K562 (cell line): Measurements from ENCODE around the gene CFAP73. TPM values are rescaled to one million over a fixed set of nuclear protein-coding genes. Genes with fewer than 3 reads are reported as not detected.

ENCODE experiments used
- ATAC-seq: fragments of 200-7000 bp; cut with Tn5 transposase; 3 replicates; pipeline ENCODE4 v1.9.1; 2020; ENCODE audit warnings: moderate library complexity
- BruUV-seq: library from RNA; stranded (reverse); fragments of 400-500 nt; replicated peaks from 2 replicates; lab custom pipeline; 2021; lab: Mats Ljungman, UMichigan
- CTCF ChIA-PET: fragments of 300-600 bp; formaldehyde crosslinking; extraction: SDS; loops from one replicate; lab custom pipeline; 2021; ENCODE audit warnings: low intra/inter-chr PET ratio; lab: Yijun Ruan, JAX
- POLR2A ChIA-PET: fragments of 300-600, 350-650 bp; sonication (Branson Sonifier 250); formaldehyde crosslinking; extraction: SDS; loops from one replicate; lab custom pipeline; 2021; ENCODE audit warnings: antibody characterized with exemption, inconsistent platforms; lab: Yijun Ruan, JAX
- DNase-seq, 4 experiments: peaks; one replicate each; pipeline versions ENCODE4 v3.0.0 to v3.0.0-alpha.2; 2011 to 2018; ENCODE audit warnings: low spot score in 3 of 4, mixed read lengths in 3 of 4; ENCODE audit errors: extremely low read depth in 1 of 4
- FAIRE-seq: peaks from 2 replicates; lab custom pipeline; 2011; peaks lifted over from hg19 to GRCh38; lab: Jason Lieb, UNC
- H2AFZ ChIP-seq: 2 replicates; pipeline ENCODE4 v1.6.0; 2011; ENCODE audit warnings: low read depth, low read length, control low read depth, inconsistent platforms
- H3K27ac ChIP-seq: fragments of 200-600 bp; 3 replicates; pipeline ENCODE4 v1.8.0; 2011; ENCODE audit warnings: low read depth, mild to moderate bottlenecking, control low read depth, inconsistent platforms, low read length, moderate library complexity, mixed read lengths; ENCODE audit errors: extremely low read depth
- H3K27me3 ChIP-seq, 2 experiments: fragments of 300-600 bp in 1 of 2; 2 replicates in 1 of 2; 3 replicates in 1 of 2; pipeline versions ENCODE4 v1.6.0 to v1.8.0; 2011; ENCODE audit warnings: inconsistent platforms in 2 of 2, low read length in 2 of 2, mild to moderate bottlenecking in 1 of 2, mixed read lengths in 1 of 2, moderate library complexity in 1 of 2; ENCODE audit not compliant: control insufficient read depth in 2 of 2, insufficient read depth in 2 of 2
- H3K36me3 ChIP-seq: fragments of 300-600 bp; 3 replicates; pipeline ENCODE4 v1.8.0; 2011; ENCODE audit warnings: mild to moderate bottlenecking, low read length, inconsistent platforms; ENCODE audit not compliant: control insufficient read depth, insufficient read depth
- H3K4me1 ChIP-seq, 2 experiments: fragments of 200-600 bp in 1 of 2; replicated peaks in 1 of 2; 2 replicates in 1 of 2; 3 replicates in 1 of 2; pipeline versions ENCODE4 v1.5.1 to v1.8.0; 2011; ENCODE audit warnings: inconsistent platforms in 2 of 2, low read length in 2 of 2, mild to moderate bottlenecking in 1 of 2, mixed read lengths in 1 of 2, moderate library complexity in 1 of 2; ENCODE audit not compliant: control insufficient read depth in 2 of 2, insufficient read depth in 2 of 2
- H3K4me2 ChIP-seq: 2 replicates; pipeline ENCODE4 v1.6.1; 2011; ENCODE audit warnings: low read length, control low read depth, inconsistent platforms, mixed read lengths; ENCODE audit not compliant: insufficient read depth
- H3K4me3 ChIP-seq: fragments of 200-600 bp; sonication (generic), shearing (Covaris generic); 2 replicates; pipeline ENCODE4 v1.5.1; 2016; ENCODE audit warnings: control low read depth, inconsistent platforms
- H3K79me2 ChIP-seq: fragments of 200-600 bp; 3 replicates; pipeline ENCODE4 v1.8.0; 2011; ENCODE audit warnings: low read length, inconsistent platforms; ENCODE audit not compliant: control insufficient read depth, insufficient read depth
- H3K9ac ChIP-seq, 2 experiments: 2 replicates each; pipeline versions ENCODE4 v1.6.0 to v1.6.1; 2011; ENCODE audit warnings: low read depth in 2 of 2, low read length in 2 of 2, control low read depth in 1 of 2, inconsistent platforms in 1 of 2, mild to moderate bottlenecking in 1 of 2, mixed read lengths in 1 of 2; ENCODE audit not compliant: insufficient read depth in 1 of 2
- H3K9me1 ChIP-seq: one replicate; pipeline ENCODE4 v1.6.0; 2011; ENCODE audit warnings: inconsistent platforms, mild to moderate bottlenecking, low read length, moderate library complexity; ENCODE audit not compliant: control insufficient read depth, insufficient read depth
- H3K9me3 ChIP-seq: replicated peaks from 2 replicates; pipeline ENCODE4 v1.5.1; 2011; ENCODE audit warnings: low read depth, low read length, inconsistent platforms; ENCODE audit not compliant: control insufficient read depth, insufficient read depth
- H4K20me1 ChIP-seq: replicated peaks from 2 replicates; pipeline ENCODE4 v1.6.1; 2011; ENCODE audit warnings: low read length, inconsistent platforms, mixed read lengths; ENCODE audit not compliant: control insufficient read depth, insufficient read depth
- BRD4 ChIP-seq: fragments of 200-600 bp; sonication (generic); IDR thresholded peaks from 2 replicates; pipeline ENCODE4 v1.6.1; 2017; ENCODE audit warnings: inconsistent platforms
- CHD4 ChIP-seq: fragments of 200-600 bp; sonication (generic); IDR thresholded peaks from 3 replicates; pipeline ENCODE4 v1.6.1; 2012; ENCODE audit warnings: low read depth, mild to moderate bottlenecking, mixed read lengths, low read length, inconsistent platforms; ENCODE audit not compliant: insufficient read depth, insufficient replicate concordance, poor library complexity, severe bottlenecking
- FOXJ3 ChIP-seq: sonication (generic); formaldehyde crosslinking; IDR thresholded peaks from 2 replicates; pipeline ENCODE4 v1.4.0; 2020; ENCODE audit warnings: mild to moderate bottlenecking, missing genetic modification reagents
- KLF10 ChIP-seq: fragments of 250-450 bp; sonication (Bioruptor Pico); IDR thresholded peaks from 2 replicates; pipeline ENCODE4 v1.6.1; 2021; ENCODE audit warnings: matching md5 sums
- NFATC3 ChIP-seq: fragments of 450-650 bp; IDR thresholded peaks from 2 replicates; pipeline ENCODE4 v1.6.1; 2017; ENCODE audit warnings: mild to moderate bottlenecking
- SMAD4 ChIP-seq: fragments of 250-450 bp; sonication (Bioruptor Pico); conservative IDR thresholded peaks from 2 replicates; pipeline ENCODE4 v1.8.0; 2021; ENCODE audit warnings: inconsistent platforms, mild to moderate bottlenecking, moderate library complexity
- TFAP4 ChIP-seq: sonication (generic); formaldehyde crosslinking; IDR thresholded peaks from 2 replicates; pipeline ENCODE4 v1.8.0; 2022; ENCODE audit warnings: missing genetic modification reagents, mild to moderate bottlenecking, moderate library complexity, borderline replicate concordance
- TOE1 ChIP-seq, 2 experiments: fragments of 450-650 bp in 1 of 2; sonication (generic) in 1 of 2; formaldehyde crosslinking in 1 of 2; IDR thresholded peaks; 2 replicates each; pipeline versions ENCODE4 v1.7.1 to v1.8.0; 2016 to 2022; ENCODE audit warnings: borderline replicate concordance in 2 of 2, mild to moderate bottlenecking in 2 of 2, antibody characterized with exemption in 1 of 2, inconsistent platforms in 1 of 2, low read depth in 1 of 2, missing genetic modification reagents in 1 of 2, moderate library complexity in 1 of 2
- U2AF1 ChIP-seq: fragments of 200-400 bp; formaldehyde crosslinking; optimal IDR thresholded peaks from 2 replicates; pipeline ENCODE3; 2017; ENCODE audit warnings: mild to moderate bottlenecking, low read depth, low read length, moderate library complexity
- ZNF324 ChIP-seq: fragments of 250-450 bp; sonication (Bioruptor Pico); IDR thresholded peaks from 2 replicates; pipeline ENCODE4 v1.4.0; 2020; ENCODE audit warnings: mild to moderate bottlenecking
- ZNF512 ChIP-seq: IDR thresholded peaks from 2 replicates; pipeline ENCODE4 v1.6.1; 2016; ENCODE audit warnings: missing genetic modification characterization, missing compliant biosample characterization
- WGBS: fragments of 100-300 bp; shearing (Covaris generic); methylation state at CpG from one replicate; pipeline ENCODE4 v1.1.6; 2016; ENCODE audit warnings: low coverage, mixed read lengths; ENCODE audit not compliant: insufficient coverage; ENCODE audit errors: missing lambda C conversion rate; 5-methylcytosine and 5-hydroxymethylcytosine counted together
- in situ Hi-C: fragments of 300-500 bp; cut with MboI; formaldehyde crosslinking; loops from 4 replicates; pipeline ENCODE4 v1.15.0; 2018; ENCODE audit warnings: inconsistent platforms, mixed read lengths
- intact Hi-C: fragments of 100-400 bp; cut with micrococcal nuclease; formaldehyde crosslinking; loops from 2 replicates; pipeline ENCODE4 v1.14.2; 2022
- polyA plus RNA-seq, 8 experiments: library from polyadenylated mRNA; depleted of rRNA in 4 of 8; stranded (reverse) in 5 of 8; unstranded in 3 of 8; fragments of >200 nt; fragmentation: Nextera tagmentation in 2 of 8; fragmentation: Illumina TruSeq in 1 of 8; extraction: Ambion mirVana in 2 of 8; extraction: Trizol in 1 of 8; gene quantifications; 2 replicates each; pipeline versions ENCODE4 v1.2.1 to v1.2.3, GENCODE V29; 2011 to 2014; ENCODE audit warnings: inconsistent platforms in 1 of 8, missing spikeins in 1 of 8
- total RNA-seq, 7 experiments: library from RNA; depleted of rRNA in 6 of 7; stranded (reverse); fragments of >200 nt in 6 of 7; fragmentation: Illumina TruSeq in 2 of 7; extraction: Trizol in 2 of 7; gene quantifications; 2 replicates each; pipeline versions ENCODE4 v1.2.1 to v1.2.3, GENCODE V29; 2011 to 2021; ENCODE audit warnings: low replicate concordance in 1 of 7

Gene CFAP73
- total and polyA plus RNA-seq, 9 of the 15 experiments (the other 6 are each of a cell fraction or from before 2014, with no cell fraction given), result not detected

- Histone ChIP-seq H3K27me3 (no peaks in the 10 kb centered on the region), H3K4me3 (no peak overlapping the region), H3K36me3 (no peaks in the 10 kb centered on the region), H3K27ac (no peak overlapping the region), H3K9me3 (no peaks in the 10 kb centered on the region), H2AFZ (no peak overlapping the region), H3K9me1 (no peaks in the 10 kb centered on the region), H3K4me2 (no peak overlapping the region), H3K79me2 (no peaks in the 10 kb centered on the region), H3K4me1 (peaks cover 8 to 23% of the 10 kb centered on the region in 2 experiments), H3K9ac (no peak overlapping the region), H4K20me1 (peaks cover 10% of the 10 kb centered on the region)
- ChIA-PET POLR2A (interaction anchor here (1.4 kb wide), 1 partner anchor 19 kb away, joined by 3 read pairs; no protein-coding TSS in a partner anchor), CTCF (no interaction called here)
- ATAC-seq (no peak), DNase-seq (no peak), FAIRE-seq (no peak)
- no TSS peak for BruUV-seq
- intact Hi-C loops, result no loop called here
- in situ Hi-C loops, result no loop called here
- WGBS, result 7% methylated on average over 3 of the region's 3 CpGs
- TF ChIP-seq TOE1 (IDR thresholded peaks at IDR 0.05; ENCODE audit: borderline replicate concordance), result no peak
- TF ChIP-seq TOE1 (CRISPR knock-in tag; IDR thresholded peaks at IDR 0.05; ENCODE audit: borderline replicate concordance, low read depth), result no peak
- TF ChIP-seq FOXJ3 (CRISPR knock-in tag), result no peak
- TF ChIP-seq U2AF1, result no peak
- no peak for TF ChIP-seq ZNF324 (CRISPR knock-in tag)
- TF ChIP-seq KLF10 (CRISPR knock-in tag), result no peak
- no peak for TF ChIP-seq NFATC3
- no peak for TF ChIP-seq SMAD4
- no peak for TF ChIP-seq BRD4
- no peak for TF ChIP-seq ZNF512 (tag)
- TF ChIP-seq CHD4, result no peak
- TF ChIP-seq TFAP4 (CRISPR knock-in tag), result no peak
These were observed 10.7 kb upstream of the CFAP73 start for GRCh38 chr12:113138826-113139225.
